Endothelial cell (in vitro differentiated cells): ENCODE measurements around the gene MYCN. TPM values are rescaled to one million over a fixed set of nuclear protein-coding genes. Genes with fewer than 3 reads are reported as not detected.

Experiments
- DNase-seq: peaks from one replicate; pipeline ENCODE4 v3.0.0; 2021; ENCODE audit warnings: low spot score
- H3K27ac Mint-ChIP-seq: one replicate; pipeline ENCODE4 v1.8.0; 2021; ENCODE audit warnings: mixed read lengths, inconsistent platforms; ENCODE audit not compliant: unreplicated experiment
- H3K27me3 Mint-ChIP-seq: one replicate; pipeline ENCODE4 v1.8.0; 2021; ENCODE audit warnings: mild to moderate bottlenecking, moderate library complexity, mixed read lengths, inconsistent platforms; ENCODE audit not compliant: unreplicated experiment
- H3K36me3 Mint-ChIP-seq: one replicate; pipeline ENCODE4 v1.8.0; 2021; ENCODE audit warnings: mild to moderate bottlenecking, low read depth, mixed read lengths, inconsistent platforms; ENCODE audit not compliant: unreplicated experiment
- H3K4me1 Mint-ChIP-seq: one replicate; pipeline ENCODE4 v1.8.0; 2021; ENCODE audit warnings: mild to moderate bottlenecking, mixed read lengths, inconsistent platforms; ENCODE audit not compliant: unreplicated experiment
- H3K4me3 Mint-ChIP-seq: one replicate; pipeline ENCODE4 v1.8.0; 2021; ENCODE audit warnings: mild to moderate bottlenecking, mixed read lengths, inconsistent platforms; ENCODE audit not compliant: unreplicated experiment
- H3K9me3 Mint-ChIP-seq: one replicate; pipeline ENCODE4 v1.8.0; 2021; ENCODE audit warnings: mixed read lengths, inconsistent platforms; ENCODE audit not compliant: unreplicated experiment
- total RNA-seq: library from RNA; stranded (reverse); fragmentation: NEBNext Ultra II Directional; extraction: Animal tissue kit (Norgen Biotek cat#: 25700); gene quantifications from one replicate; pipeline ENCODE4 v1.2.1, GENCODE V29; 2021; ENCODE audit not compliant: unreplicated experiment
- TF ChIP-seq, protein P1 (sequence below): fragments of 200-600 bp; sonication (generic); IDR thresholded peaks from one replicate; pipeline ENCODE4 v1.5.0; 2021; ENCODE audit warnings: antibody characterized with exemption; ENCODE audit not compliant: unreplicated experiment

Gene MYCN
- total RNA-seq, 1 donor from 2014 or later: 8.5 TPM

DNA sequence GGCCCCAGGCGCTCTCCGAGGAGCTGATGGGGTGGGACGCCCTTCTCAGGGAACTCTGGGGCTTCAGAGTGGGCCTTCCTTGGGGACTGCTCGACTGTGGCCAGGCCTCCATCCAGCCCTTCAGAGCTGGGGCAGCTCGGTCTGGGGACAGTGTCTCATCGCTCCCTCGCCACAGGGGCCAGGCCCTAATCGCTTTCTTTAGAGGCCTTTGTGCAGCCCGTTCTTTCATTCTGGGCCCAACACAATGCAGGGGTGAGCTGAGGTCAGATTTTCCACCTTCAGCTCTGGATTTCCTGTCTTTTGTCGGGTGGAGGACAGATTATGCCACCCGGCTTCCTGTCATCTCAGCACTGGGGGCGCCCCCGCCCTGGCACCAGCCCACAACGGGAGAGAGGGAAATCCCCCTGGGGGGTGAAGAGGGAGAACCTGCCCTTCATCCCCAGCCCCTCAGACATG lies 25.2 kb downstream of the MYCN start:
- H3K36me3 Mint-ChIP-seq: no peaks in the 10 kb centered on the region
- DNase-seq: no peak
- TF ChIP-seq, protein P1, sequence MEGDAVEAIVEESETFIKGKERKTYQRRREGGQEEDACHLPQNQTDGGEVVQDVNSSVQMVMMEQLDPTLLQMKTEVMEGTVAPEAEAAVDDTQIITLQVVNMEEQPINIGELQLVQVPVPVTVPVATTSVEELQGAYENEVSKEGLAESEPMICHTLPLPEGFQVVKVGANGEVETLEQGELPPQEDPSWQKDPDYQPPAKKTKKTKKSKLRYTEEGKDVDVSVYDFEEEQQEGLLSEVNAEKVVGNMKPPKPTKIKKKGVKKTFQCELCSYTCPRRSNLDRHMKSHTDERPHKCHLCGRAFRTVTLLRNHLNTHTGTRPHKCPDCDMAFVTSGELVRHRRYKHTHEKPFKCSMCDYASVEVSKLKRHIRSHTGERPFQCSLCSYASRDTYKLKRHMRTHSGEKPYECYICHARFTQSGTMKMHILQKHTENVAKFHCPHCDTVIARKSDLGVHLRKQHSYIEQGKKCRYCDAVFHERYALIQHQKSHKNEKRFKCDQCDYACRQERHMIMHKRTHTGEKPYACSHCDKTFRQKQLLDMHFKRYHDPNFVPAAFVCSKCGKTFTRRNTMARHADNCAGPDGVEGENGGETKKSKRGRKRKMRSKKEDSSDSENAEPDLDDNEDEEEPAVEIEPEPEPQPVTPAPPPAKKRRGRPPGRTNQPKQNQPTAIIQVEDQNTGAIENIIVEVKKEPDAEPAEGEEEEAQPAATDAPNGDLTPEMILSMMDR: no peak
- peaks cover 14% of the 10 kb centered on the region for H3K27me3 Mint-ChIP-seq
- H3K4me3 Mint-ChIP-seq: no peak overlapping the region
- no peaks in the 10 kb centered on the region for H3K9me3 Mint-ChIP-seq
- peaks cover 21% of the 10 kb centered on the region for H3K4me1 Mint-ChIP-seq
- H3K27ac Mint-ChIP-seq: peak overlapping the region; percentile 13

DNA sequence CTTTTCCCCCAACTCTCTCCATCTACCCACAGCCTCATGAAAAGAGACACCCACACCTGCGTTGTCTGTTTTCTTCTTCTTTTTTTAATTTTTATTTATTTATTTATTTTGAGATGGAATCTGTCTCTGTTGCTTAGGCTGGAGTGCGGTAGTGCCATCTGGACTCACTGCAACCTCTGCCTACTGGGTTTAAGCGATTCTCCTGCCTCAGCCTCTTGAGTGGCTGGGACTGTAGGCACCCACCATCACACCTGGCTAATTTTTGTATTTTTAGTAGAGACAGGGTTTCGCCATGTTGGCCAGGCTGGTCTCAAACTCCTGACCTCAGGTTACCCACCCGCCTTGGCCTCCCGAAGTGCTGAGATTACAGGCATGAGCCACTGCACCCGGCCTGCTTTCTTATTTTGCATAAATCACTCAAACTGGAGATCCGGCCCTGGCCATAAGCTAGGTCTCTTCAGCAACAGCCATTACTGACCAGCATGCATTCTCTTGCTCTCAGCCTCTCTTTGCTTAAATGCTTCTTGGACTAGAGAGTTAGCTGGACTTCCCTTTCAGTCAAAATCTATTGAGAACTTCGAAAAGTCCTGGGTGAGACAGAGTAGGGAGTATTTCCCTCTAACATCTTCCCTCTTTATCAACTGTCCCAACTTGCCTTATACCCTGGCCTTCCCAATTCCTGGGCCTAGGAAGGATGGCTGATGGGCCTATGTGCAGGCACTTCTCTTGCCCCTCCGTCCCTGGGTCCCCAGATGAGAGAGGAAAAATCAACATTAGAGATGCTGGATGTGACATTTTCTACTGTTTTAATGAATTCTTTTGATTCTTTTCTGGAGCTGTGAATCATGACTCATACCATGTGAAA lies 27.3 kb downstream of the MYCN start:
- peaks cover 35% of the 10 kb centered on the region for H3K4me1 Mint-ChIP-seq
- H3K9me3 Mint-ChIP-seq: no peaks in the 10 kb centered on the region

DNA sequence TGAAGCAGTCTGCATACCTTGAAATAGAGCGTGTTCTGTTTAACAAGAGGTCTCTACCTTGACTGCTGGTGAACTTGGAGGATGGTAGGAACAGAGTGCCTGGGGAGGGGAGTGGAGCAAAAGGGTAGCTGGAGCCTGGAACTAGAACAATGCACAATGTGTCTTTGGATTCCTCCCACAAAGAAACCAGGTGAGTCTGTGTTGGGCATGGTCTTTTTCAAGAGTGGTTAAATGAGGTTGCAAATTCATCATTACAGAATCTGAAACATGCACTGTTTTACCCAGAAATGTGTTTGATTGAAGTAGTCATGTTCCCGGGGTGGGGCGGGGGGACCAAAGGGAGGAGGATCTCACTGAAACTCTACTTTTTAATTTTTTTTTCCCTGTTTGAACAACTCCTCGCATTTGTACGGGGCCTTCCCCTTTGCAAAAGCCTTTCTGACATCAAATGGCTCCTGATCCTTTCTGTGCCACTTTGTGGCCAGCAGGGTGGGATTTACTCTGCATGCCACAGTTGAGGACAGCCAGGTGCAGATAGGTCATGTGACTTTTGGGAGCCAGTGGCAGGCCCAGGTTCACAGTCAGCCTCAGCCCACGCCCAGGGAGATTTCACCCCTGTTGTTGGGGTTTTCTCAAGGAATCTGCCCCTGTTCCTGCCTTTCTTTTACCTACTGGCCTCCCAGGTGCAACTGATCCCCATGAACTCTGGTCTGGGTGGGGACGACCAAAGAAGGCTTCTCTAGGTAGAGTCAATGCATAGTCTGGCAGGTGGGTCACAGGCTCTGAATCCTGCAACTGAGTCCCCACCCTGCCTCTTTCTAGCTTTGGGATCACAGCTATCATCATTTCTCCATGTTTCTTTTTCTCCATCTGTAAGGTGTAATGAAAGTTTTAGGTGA lies 28.2 kb downstream of the MYCN start:
- no peak for DNase-seq
- H3K27ac Mint-ChIP-seq: no peak overlapping the region
- peaks cover 38% of the 10 kb centered on the region for H3K4me1 Mint-ChIP-seq
- H3K4me3 Mint-ChIP-seq: no peak overlapping the region
- TF ChIP-seq, protein P1: no peak
- H3K27me3 Mint-ChIP-seq: peaks cover 14% of the 10 kb centered on the region
- H3K36me3 Mint-ChIP-seq: no peaks in the 10 kb centered on the region
- no peaks in the 10 kb centered on the region for H3K9me3 Mint-ChIP-seq

More for the DNA sequence above, 27.3 kb downstream of the MYCN start:
- no peaks in the 10 kb centered on the region for H3K36me3 Mint-ChIP-seq
- peaks cover 14% of the 10 kb centered on the region for H3K27me3 Mint-ChIP-seq
- TF ChIP-seq, protein P1: no peak
- no peak overlapping the region for H3K27ac Mint-ChIP-seq
- H3K4me3 Mint-ChIP-seq: no peak overlapping the region
- DNase-seq: no peak

DNA sequence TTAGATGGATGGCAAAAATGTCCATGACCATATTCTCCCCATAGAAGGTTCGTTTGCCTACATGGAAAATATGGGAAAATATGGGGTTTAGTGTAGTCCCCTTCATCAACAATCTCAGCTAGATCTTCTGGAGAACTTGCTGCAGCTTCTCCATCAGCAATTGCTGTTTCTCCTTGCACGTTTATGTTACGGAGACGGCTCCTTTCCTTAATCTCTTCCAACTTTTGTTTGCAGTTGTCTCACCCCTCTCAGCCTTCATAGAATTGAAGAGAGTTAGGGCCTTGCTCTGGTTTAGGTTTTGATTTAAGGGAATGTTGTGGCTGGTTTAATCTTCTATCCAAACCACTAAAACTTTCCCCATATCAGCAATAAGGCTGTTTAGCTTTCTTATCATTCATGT lies 28.9 kb downstream of the MYCN start:
- no peaks in the 10 kb centered on the region for H3K36me3 Mint-ChIP-seq
- peaks cover 14% of the 10 kb centered on the region for H3K27me3 Mint-ChIP-seq
- H3K27ac Mint-ChIP-seq: no peak overlapping the region
- no peak overlapping the region for H3K4me3 Mint-ChIP-seq
- H3K9me3 Mint-ChIP-seq: no peaks in the 10 kb centered on the region
- H3K4me1 Mint-ChIP-seq: peaks cover 38% of the 10 kb centered on the region
- TF ChIP-seq, protein P1: no peak
- DNase-seq: no peak
